Activated naive CD4-positive, alpha-beta T cell treated with anti-CD3 and anti-CD28 coated beads, Interleukin-2, amount 50 U/mL, for 72 hours (primary cell): ENCODE measurements around the gene ANAPC15. TPM values are rescaled to one million over a fixed set of nuclear protein-coding genes. Genes with fewer than 3 reads are reported as not detected.

Experiments
- ATAC-seq, 2 donors: fragments of 150-1000 bp; cut with Tn5 transposase; 2 replicates each; pipeline ENCODE4 v1.10.0; 2021; ENCODE audit warnings: mild to moderate bottlenecking in 2 of 2, moderate library complexity in 2 of 2
- DNase-seq, 2 donors: peaks; one replicate each; pipeline ENCODE4 v3.0.0; 2021 to 2022; ENCODE audit warnings: low spot score in 2 of 2
- H3K27ac Mint-ChIP-seq, 2 donors: one replicate each; pipeline ENCODE4 v1.8.0; 2022; ENCODE audit warnings: mild to moderate bottlenecking in 2 of 2, mixed read lengths in 2 of 2
- H3K36me3 Mint-ChIP-seq, 2 donors: one replicate each; pipeline ENCODE4 v1.8.0; 2022; ENCODE audit warnings: mixed read lengths in 2 of 2
- H3K9me3 Mint-ChIP-seq, 2 donors: one replicate each; pipeline ENCODE4 v1.8.0; 2022; ENCODE audit warnings: mixed read lengths in 2 of 2
- total RNA-seq, 2 donors: library from RNA; stranded (reverse); gene quantifications; one replicate each; pipeline ENCODE4 v1.2.3, GENCODE V29; 2022

The ANAPC15 gene
- total RNA-seq, 2 donors from 2014 or later, result 50.5 to 60.1 TPM

- H3K9me3 Mint-ChIP-seq, result no peaks in the 10 kb centered on the region
Measured at GRCh38 chr11:72080326-72081183, 31.9 kb downstream of the ANAPC15 start, which contains the start of the genes LRRC51 and NUMA1. TSS of gene LRRC51 (plus strand) at chr11:72080850. CDS start at chr11:72089084, 8,234 bp downstream. TSS of gene NUMA1 (minus strand) at chr11:72080542. CDS start at chr11:72035943, 44,599 bp downstream.

GRCh38 chr11:72079819-72080325 is 32.6 kb downstream of the ANAPC15 start:
- Mint-ChIP-seq H3K9me3 (no peaks in the 10 kb centered on the region), H3K27ac (peak overlapping the region; percentile 88 to 98), H3K36me3 (peaks cover 14 to 19% of the 10 kb centered on the region in 2 donors)
- peak in 1 of 2 donors; percentile 44 for ATAC-seq
- no peak for DNase-seq

More at GRCh38 chr11:72080326-72081183, 31.9 kb downstream of the ANAPC15 start, which contains the start of the genes LRRC51 and NUMA1:
- DNase-seq (peak; percentile 97 to 99), ATAC-seq (peak; percentile 93 to 96)
- Mint-ChIP-seq H3K27ac (peak within 1 kb of the TSS; percentile 88 to 98), H3K36me3 (peaks cover 14 to 19% of the 10 kb centered on the region in 2 donors)

DNA sequence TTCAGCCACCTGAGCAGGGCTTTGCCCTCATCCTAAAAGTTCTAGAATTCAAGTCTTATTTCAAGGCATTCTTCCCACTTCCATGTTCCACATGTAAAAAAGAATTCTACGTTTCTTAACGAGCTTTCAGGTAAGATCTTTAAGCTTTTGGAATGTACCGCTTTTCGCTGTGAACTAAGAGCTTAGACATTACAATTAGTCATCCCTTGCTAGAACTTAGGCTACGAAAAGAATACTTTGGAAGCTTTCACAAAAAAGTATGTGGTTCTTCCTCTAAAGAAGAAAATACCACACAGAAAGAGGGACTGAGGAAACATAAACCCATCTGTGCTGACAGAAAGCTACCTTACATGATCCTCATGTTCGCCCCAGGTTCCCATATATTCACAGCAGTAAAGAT is 34.0 kb downstream of the ANAPC15 start:
- ATAC-seq (no peak), DNase-seq (no peak)
- Mint-ChIP-seq H3K27ac (peak overlapping the region in 1 of 2 donors; percentile 88), H3K36me3 (peaks cover 14 to 19% of the 10 kb centered on the region in 2 donors), H3K9me3 (no peaks in the 10 kb centered on the region)

GRCh38 chr11:72075756-72076155 is 36.7 kb downstream of the ANAPC15 start:
- peaks cover 14 to 17% of the 10 kb centered on the region in 2 donors for H3K36me3 Mint-ChIP-seq
- DNase-seq, result no peak
- H3K27ac Mint-ChIP-seq, result no peak overlapping the region
- H3K9me3 Mint-ChIP-seq, result no peaks in the 10 kb centered on the region
- ATAC-seq, result no peak

GRCh38 chr11:72075109-72075508 is 37.4 kb downstream of the ANAPC15 start:
- ATAC-seq (no peak), DNase-seq (no peak)
- Mint-ChIP-seq H3K9me3 (no peaks in the 10 kb centered on the region), H3K36me3 (peaks cover 11% of the 10 kb centered on the region in 2 donors), H3K27ac (no peak overlapping the region)

- peak; percentile 30 to 60 for ATAC-seq
- Mint-ChIP-seq H3K27ac (peak overlapping the region in 1 of 2 donors; percentile 23), H3K9me3 (no peaks in the 10 kb centered on the region), H3K36me3 (peaks cover 5 to 17% of the 10 kb centered on the region in 2 donors)
- DNase-seq, result no peak
Measured at GRCh38 chr11:72072348-72072747, 40.1 kb downstream of the ANAPC15 start.

- Mint-ChIP-seq H3K9me3 (no peaks in the 10 kb centered on the region), H3K27ac (peak overlapping the region in 1 of 2 donors; percentile 80), H3K36me3 (peaks cover 9 to 10% of the 10 kb centered on the region in 2 donors)
- no peak for ATAC-seq
- no peak for DNase-seq
Measured at GRCh38 chr11:72070491-72070890, 42.0 kb downstream of the ANAPC15 start.

- ATAC-seq (peak; percentile 38 to 91), DNase-seq (peak in 1 of 2 donors; percentile 75)
- peaks cover 9 to 10% of the 10 kb centered on the region in 2 donors for H3K36me3 Mint-ChIP-seq
- no peaks in the 10 kb centered on the region for H3K9me3 Mint-ChIP-seq
- H3K27ac Mint-ChIP-seq, result peak overlapping the region; percentile 46 to 80
Measured at GRCh38 chr11:72069787-72070251, 42.7 kb downstream of the ANAPC15 start.

DNA sequence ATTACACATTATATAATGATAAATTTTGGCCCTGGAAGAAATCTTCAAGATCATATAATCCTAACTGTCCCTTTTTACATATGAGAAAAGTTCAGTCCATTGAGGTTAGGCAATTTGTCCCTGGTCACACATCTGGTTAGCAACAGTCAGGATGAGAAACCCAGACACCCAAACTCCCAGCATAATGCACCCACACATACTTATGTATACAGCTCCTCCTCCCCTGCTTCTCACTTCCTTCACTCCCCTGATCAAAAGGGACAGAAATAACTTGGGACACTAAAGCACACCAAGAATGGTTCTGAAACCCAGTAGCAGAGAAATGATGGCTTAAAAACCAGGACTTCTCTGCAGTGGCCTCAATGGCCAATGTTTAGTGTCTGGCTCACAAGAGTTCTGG is 43.3 kb downstream of the ANAPC15 start:
- DNase-seq (no peak), ATAC-seq (peak; percentile 52 to 60)
- peak overlapping the region in 1 of 2 donors; percentile 80 for H3K27ac Mint-ChIP-seq
- no peaks in the 10 kb centered on the region for H3K9me3 Mint-ChIP-seq
- H3K36me3 Mint-ChIP-seq, result peaks cover 9 to 10% of the 10 kb centered on the region in 2 donors

GRCh38 chr11:72067676-72068075 is 44.8 kb downstream of the ANAPC15 start:
- H3K9me3 Mint-ChIP-seq, result no peaks in the 10 kb centered on the region
- peak overlapping the region in 1 of 2 donors; percentile 67 for H3K27ac Mint-ChIP-seq
- peak in 1 of 2 donors; percentile 33 for ATAC-seq
- no peak for DNase-seq
- peaks cover 9 to 10% of the 10 kb centered on the region in 2 donors for H3K36me3 Mint-ChIP-seq

- Mint-ChIP-seq H3K36me3 (peaks cover 9 to 10% of the 10 kb centered on the region in 2 donors), H3K9me3 (no peaks in the 10 kb centered on the region), H3K27ac (peak overlapping the region in 1 of 2 donors; percentile 32)
- DNase-seq, result no peak
- ATAC-seq, result no peak
Measured at GRCh38 chr11:72067266-72067665, 45.2 kb downstream of the ANAPC15 start.

DNA sequence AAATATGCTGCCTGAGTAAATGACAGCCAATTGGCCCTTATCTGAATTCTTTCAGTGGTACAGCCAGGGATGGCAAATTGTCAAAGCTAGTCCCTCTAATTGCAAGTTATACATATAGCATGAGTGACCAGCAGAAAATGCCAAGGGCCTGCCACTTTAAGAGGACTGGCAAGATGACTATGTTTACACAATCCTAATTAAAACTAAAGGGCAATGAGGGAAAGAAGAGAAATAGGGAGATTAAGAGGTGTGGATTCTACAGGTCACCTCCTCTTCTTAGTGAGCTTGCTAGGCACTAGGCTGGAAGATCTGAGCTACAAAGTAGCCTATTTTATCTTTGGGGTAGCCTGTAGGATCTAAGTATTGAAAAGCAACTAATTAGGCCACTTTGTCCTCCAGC is 45.6 kb downstream of the ANAPC15 start:
- no peaks in the 10 kb centered on the region for H3K9me3 Mint-ChIP-seq
- no peak for ATAC-seq
- no peak overlapping the region for H3K27ac Mint-ChIP-seq
- DNase-seq, result no peak
- peaks cover 9 to 15% of the 10 kb centered on the region in 2 donors for H3K36me3 Mint-ChIP-seq

DNA sequence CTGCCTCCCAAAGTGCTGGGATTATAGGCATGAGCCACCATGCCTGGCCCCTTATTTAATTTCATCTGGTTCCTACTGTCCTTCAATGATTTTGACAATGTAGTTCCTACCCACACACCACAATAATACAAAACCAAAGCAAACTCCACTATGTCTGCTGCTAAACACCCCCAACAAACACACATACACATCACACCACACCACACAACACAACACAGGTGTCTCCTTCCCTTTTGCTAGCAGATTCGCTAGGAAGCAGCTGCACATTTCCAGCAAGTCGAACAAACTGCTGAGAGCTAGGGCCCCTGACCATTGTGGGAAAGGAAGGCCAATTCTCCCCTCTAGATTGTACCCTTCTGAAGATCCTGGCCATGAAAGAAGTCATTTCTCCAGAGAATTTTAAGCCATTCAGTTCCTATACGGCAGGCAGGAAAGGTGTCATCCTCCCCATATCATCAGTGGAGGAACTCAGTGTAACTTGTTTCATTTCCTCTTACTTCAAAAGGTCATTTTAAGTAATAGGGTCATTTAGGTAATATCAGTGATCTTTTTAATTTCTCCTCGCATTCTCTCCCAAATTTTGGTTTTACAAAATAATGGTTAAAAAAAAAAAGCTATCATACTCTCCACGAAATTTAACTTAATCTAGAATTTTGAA is 50.6 kb downstream of the ANAPC15 start:
- Mint-ChIP-seq H3K9me3 (no peaks in the 10 kb centered on the region), H3K27ac (no peak overlapping the region), H3K36me3 (peaks cover 4 to 9% of the 10 kb centered on the region in 2 donors)
- no peak for DNase-seq
- no peak for ATAC-seq
